Measurements from ENCODE around the gene TSPAN18. TPM values are rescaled to one million over a fixed set of nuclear protein-coding genes. Genes with fewer than 3 reads are reported as not detected.
"Not testable (repeated sequence)": the region's sequence is repeated elsewhere in the genome, so short reads cannot be mapped to it uniquely, and the experiment has no call there.

TSPAN18 gene
- total RNA-seq, 1 experiment from 2014 or later, result 2.8 TPM

DNA sequence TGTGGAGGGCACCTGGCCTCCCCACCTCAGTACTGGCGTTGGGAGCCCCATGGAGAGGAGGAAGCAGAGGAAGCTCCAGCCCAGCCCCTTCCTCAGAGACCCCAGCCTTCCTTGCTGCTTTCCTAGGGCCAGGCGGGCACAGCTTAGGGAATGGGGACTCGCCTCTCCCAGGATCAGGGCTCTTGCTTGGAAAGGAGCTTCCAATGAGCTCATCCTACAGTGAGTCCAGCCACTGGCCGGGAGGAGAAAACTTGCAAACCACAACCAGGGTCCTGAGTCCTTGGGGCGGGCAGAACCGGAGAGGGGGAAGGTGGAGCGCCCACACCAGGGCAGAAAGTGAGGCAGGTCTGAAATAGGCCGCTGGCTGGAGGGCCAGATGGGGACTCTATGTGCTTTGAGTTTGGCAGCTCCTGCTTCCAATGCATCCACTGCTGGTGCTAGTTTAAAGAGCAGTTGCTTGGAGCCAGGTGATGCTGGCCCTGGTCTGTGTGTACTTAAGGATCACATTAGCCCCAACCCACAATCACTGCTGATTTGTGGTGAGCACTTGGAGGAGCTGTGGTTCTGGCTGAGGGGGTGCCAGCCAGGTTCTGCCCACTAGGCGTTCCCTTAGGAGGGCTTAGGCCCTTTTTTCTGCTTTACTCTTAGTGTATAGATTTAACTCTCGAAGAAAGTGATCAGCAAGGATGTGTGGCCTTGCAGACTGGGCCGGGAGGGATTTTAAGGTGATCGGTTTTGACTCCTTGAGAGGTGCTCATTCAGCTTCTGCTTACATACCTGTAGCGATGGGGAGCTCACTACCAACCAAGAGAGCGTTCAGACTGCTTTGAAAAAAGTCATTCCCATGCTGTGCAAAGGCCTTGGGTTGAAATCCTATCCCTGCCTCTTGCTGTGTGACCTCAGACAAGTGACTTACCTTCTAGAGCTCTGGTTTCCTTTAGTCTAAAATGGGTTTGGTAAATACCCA is 142.0 kb downstream of the TSPAN18 start:
- Histone ChIP-seq H3K4me1 (ENCODE audit: insufficient read depth, low read length, poor library complexity, severe bottlenecking) (no peaks in the 10 kb centered on the region), H3K4me3 (ENCODE audit: low read depth, low read length, poor library complexity, severe bottlenecking) (no peak overlapping the region), H3K36me3 (ENCODE audit: insufficient read depth, low read length, poor library complexity, severe bottlenecking) (no peaks in the 10 kb centered on the region), H3K27me3 (replicated peaks; ENCODE audit: insufficient read depth, low read depth, low read length, poor library complexity) (no peaks in the 10 kb centered on the region), H3K27ac (ENCODE audit: low read depth, low read length, poor library complexity, severe bottlenecking) (no peak overlapping the region), H3K9me3 (ENCODE audit: low read depth, low read length, poor library complexity, severe bottlenecking) (no peaks in the 10 kb centered on the region)
- no peak for DNase-seq (ENCODE audit: low spot score)
- CTCF ChIA-PET, result no interaction called here
- TF ChIP-seq, protein P1, sequence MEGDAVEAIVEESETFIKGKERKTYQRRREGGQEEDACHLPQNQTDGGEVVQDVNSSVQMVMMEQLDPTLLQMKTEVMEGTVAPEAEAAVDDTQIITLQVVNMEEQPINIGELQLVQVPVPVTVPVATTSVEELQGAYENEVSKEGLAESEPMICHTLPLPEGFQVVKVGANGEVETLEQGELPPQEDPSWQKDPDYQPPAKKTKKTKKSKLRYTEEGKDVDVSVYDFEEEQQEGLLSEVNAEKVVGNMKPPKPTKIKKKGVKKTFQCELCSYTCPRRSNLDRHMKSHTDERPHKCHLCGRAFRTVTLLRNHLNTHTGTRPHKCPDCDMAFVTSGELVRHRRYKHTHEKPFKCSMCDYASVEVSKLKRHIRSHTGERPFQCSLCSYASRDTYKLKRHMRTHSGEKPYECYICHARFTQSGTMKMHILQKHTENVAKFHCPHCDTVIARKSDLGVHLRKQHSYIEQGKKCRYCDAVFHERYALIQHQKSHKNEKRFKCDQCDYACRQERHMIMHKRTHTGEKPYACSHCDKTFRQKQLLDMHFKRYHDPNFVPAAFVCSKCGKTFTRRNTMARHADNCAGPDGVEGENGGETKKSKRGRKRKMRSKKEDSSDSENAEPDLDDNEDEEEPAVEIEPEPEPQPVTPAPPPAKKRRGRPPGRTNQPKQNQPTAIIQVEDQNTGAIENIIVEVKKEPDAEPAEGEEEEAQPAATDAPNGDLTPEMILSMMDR (conservative IDR thresholded peaks at IDR 0.05; ENCODE audit: low read depth, low read length), result no peak
- no peak for TF ChIP-seq EZH2 (IDR thresholded peaks at IDR 0.05; ENCODE audit: borderline replicate concordance, low read depth, low read length, poor library complexity, severe bottlenecking)
- no TSS peak for BruUV-seq (replicated peaks)
- intact Hi-C loops (cut with micrococcal nuclease; ENCODE audit: unreplicated experiment), result loop anchor here (10.0 kb wide), 1 partner anchor 56 kb away; no protein-coding TSS in a partner anchor
- POLR2A ChIA-PET (ENCODE audit: low non-redundant PET), result no interaction called here

DNA sequence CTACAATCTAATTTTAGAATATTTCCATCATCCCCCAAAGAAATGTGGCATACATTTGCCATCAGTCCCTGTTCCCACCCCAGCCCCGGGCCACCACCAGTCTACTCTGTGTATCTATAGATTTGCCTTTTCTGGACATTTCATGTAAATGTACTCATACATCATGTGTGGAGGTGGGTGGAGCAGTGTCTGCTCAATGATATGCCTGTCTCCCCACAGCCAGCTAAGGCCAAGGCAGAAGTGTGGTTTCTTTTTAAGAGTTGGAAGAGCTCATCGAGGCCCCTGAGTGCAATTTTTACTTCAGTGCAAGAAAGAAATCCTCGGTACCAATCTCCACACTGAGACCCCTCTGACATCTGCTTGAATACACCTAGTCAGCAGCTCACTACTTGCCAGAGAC is 143.4 kb downstream of the TSPAN18 start:
- BruUV-seq (replicated peaks), result no TSS peak
- no peak for DNase-seq (ENCODE audit: low spot score)
- H3K27ac ChIP-seq (ENCODE audit: low read depth, low read length, poor library complexity, severe bottlenecking), result no peak overlapping the region
- ChIA-PET CTCF (no interaction called here), POLR2A (ENCODE audit: low non-redundant PET) (no interaction called here)
- no peak overlapping the region for H3K4me3 ChIP-seq (ENCODE audit: low read depth, low read length, poor library complexity, severe bottlenecking)
- intact Hi-C loops (cut with micrococcal nuclease; ENCODE audit: unreplicated experiment), result no loop called here
- no peaks in the 10 kb centered on the region for H3K36me3 ChIP-seq (ENCODE audit: insufficient read depth, low read length, poor library complexity, severe bottlenecking)
- no peaks in the 10 kb centered on the region for H3K27me3 ChIP-seq (replicated peaks; ENCODE audit: insufficient read depth, low read depth, low read length, poor library complexity)
- TF ChIP-seq, protein P1 (conservative IDR thresholded peaks at IDR 0.05; ENCODE audit: low read depth, low read length), result no peak
- no peak for TF ChIP-seq EZH2 (IDR thresholded peaks at IDR 0.05; ENCODE audit: borderline replicate concordance, low read depth, low read length, poor library complexity, severe bottlenecking)
- H3K4me1 ChIP-seq (ENCODE audit: insufficient read depth, low read length, poor library complexity, severe bottlenecking), result no peaks in the 10 kb centered on the region
- H3K9me3 ChIP-seq (ENCODE audit: low read depth, low read length, poor library complexity, severe bottlenecking), result no peaks in the 10 kb centered on the region

- Histone ChIP-seq H3K27ac (ENCODE audit: low read depth, low read length, poor library complexity, severe bottlenecking) (no peak overlapping the region), H3K4me1 (ENCODE audit: insufficient read depth, low read length, poor library complexity, severe bottlenecking) (no peaks in the 10 kb centered on the region), H3K36me3 (ENCODE audit: insufficient read depth, low read length, poor library complexity, severe bottlenecking) (no peaks in the 10 kb centered on the region), H3K9me3 (ENCODE audit: low read depth, low read length, poor library complexity, severe bottlenecking) (no peaks in the 10 kb centered on the region), H3K27me3 (replicated peaks; ENCODE audit: insufficient read depth, low read depth, low read length, poor library complexity) (no peaks in the 10 kb centered on the region), H3K4me3 (ENCODE audit: low read depth, low read length, poor library complexity, severe bottlenecking) (no peak overlapping the region)
- POLR2A ChIA-PET (ENCODE audit: low non-redundant PET), result no interaction called here
- intact Hi-C loops (cut with micrococcal nuclease; ENCODE audit: unreplicated experiment), result no loop called here
- no TSS peak for BruUV-seq (replicated peaks)
- TF ChIP-seq EZH2 (IDR thresholded peaks at IDR 0.05; ENCODE audit: borderline replicate concordance, low read depth, low read length, poor library complexity, severe bottlenecking), result no peak
- TF ChIP-seq, protein P1 (conservative IDR thresholded peaks at IDR 0.05; ENCODE audit: low read depth, low read length), result no peak
- DNase-seq (ENCODE audit: low spot score), result no peak
- CTCF ChIA-PET, result no interaction called here
These were observed 143.9 kb downstream of the TSPAN18 start for GRCh38 chr11:44870615-44871176.

GRCh38 chr11:44871682-44872081 is 144.9 kb downstream of the TSPAN18 start:
- H3K27ac ChIP-seq (ENCODE audit: low read depth, low read length, poor library complexity, severe bottlenecking); H3K4me1 ChIP-seq (ENCODE audit: insufficient read depth, low read length, poor library complexity, severe bottlenecking); H3K9me3 ChIP-seq (ENCODE audit: low read depth, low read length, poor library complexity, severe bottlenecking); BruUV-seq (replicated peaks); intact Hi-C loops (cut with micrococcal nuclease; ENCODE audit: unreplicated experiment); H3K4me3 ChIP-seq (ENCODE audit: low read depth, low read length, poor library complexity, severe bottlenecking); CTCF ChIA-PET; DNase-seq (ENCODE audit: low spot score); H3K36me3 ChIP-seq (ENCODE audit: insufficient read depth, low read length, poor library complexity, severe bottlenecking); POLR2A ChIA-PET (ENCODE audit: low non-redundant PET); H3K27me3 ChIP-seq (replicated peaks; ENCODE audit: insufficient read depth, low read depth, low read length, poor library complexity): not testable (repeated sequence)

Measured in A673 (cell line).